GM13976 (cell line): ENCODE measurements around the gene ACTL10.

Experiments
- DNase-seq: peaks from one replicate; pipeline ENCODE4 v3.0.0; 2012; ENCODE audit warnings: low spot score
- in situ Hi-C: fragments of 300-500 bp; cut with MboI; formaldehyde crosslinking; loops from one replicate; pipeline ENCODE4 v1.12.0; 2022; ENCODE audit warnings: low sequenced_read_pairs, mixed read lengths, inconsistent platforms; ENCODE audit not compliant: unreplicated experiment
- TF ChIP-seq, protein P1 (sequence below): IDR thresholded peaks from 2 replicates; pipeline ENCODE4 v1.5.1; 2012; ENCODE audit warnings: borderline replicate concordance, mild to moderate bottlenecking; ENCODE audit not compliant: insufficient read depth; ENCODE audit errors: extremely low read depth, missing control alignments, control extremely low read depth

The ACTL10 gene

GRCh38 chr20:33676652-33677645, 10.2 kb downstream of the ACTL10 start:
- in situ Hi-C loops = no loop called here
- DNase-seq = no peak
- TF ChIP-seq, protein P1, sequence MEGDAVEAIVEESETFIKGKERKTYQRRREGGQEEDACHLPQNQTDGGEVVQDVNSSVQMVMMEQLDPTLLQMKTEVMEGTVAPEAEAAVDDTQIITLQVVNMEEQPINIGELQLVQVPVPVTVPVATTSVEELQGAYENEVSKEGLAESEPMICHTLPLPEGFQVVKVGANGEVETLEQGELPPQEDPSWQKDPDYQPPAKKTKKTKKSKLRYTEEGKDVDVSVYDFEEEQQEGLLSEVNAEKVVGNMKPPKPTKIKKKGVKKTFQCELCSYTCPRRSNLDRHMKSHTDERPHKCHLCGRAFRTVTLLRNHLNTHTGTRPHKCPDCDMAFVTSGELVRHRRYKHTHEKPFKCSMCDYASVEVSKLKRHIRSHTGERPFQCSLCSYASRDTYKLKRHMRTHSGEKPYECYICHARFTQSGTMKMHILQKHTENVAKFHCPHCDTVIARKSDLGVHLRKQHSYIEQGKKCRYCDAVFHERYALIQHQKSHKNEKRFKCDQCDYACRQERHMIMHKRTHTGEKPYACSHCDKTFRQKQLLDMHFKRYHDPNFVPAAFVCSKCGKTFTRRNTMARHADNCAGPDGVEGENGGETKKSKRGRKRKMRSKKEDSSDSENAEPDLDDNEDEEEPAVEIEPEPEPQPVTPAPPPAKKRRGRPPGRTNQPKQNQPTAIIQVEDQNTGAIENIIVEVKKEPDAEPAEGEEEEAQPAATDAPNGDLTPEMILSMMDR = no peak

- in situ Hi-C loops = no loop called here
- DNase-seq = no peak
- TF ChIP-seq, protein P1 = no peak
Observed at GRCh38 chr20:33677991-33678702, 11.4 kb downstream of the ACTL10 start.

DNA sequence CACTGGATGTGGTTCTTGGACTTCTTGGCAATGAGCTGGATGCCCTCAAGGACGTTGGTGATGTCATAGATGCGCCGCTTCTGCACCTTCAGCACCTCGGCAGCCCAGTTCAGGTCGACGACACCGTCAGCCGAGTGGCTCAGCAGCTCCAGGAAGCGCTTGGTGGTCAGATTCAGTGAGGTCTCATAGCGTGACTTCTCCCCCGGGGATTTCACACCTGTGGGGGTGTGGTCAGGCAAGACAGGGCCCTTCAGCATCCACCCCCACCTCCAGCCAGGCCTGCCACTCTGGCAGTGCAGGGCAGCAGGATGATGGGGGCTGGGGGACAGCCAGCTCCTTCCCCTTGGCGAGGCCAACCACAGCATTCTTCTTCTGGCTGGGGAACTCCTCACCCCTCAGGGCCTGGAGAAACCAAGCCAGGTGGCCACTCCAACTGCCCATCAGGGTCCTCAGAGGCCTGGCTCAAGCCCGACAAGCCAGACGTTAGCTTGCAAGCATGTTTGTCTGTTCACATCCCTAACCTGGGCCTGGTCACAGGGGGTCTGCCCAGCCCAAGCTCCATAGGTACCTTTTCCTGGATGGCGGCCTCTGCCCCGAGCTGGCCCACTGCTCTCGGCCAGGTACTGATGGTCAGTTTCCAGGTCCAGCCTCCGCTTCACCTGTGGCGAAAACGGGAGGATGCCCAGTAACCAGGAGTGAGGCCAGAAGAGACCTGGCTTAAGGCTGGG, 13.2 kb downstream of the ACTL10 start:
- TF ChIP-seq, protein P1 = no peak
- peak; percentile 80 for DNase-seq
- in situ Hi-C loops = no loop called here

- DNase-seq = no peak
- TF ChIP-seq, protein P1 = no peak
- in situ Hi-C loops = no loop called here
Observed at GRCh38 chr20:33680686-33681085, 13.9 kb downstream of the ACTL10 start.

DNA sequence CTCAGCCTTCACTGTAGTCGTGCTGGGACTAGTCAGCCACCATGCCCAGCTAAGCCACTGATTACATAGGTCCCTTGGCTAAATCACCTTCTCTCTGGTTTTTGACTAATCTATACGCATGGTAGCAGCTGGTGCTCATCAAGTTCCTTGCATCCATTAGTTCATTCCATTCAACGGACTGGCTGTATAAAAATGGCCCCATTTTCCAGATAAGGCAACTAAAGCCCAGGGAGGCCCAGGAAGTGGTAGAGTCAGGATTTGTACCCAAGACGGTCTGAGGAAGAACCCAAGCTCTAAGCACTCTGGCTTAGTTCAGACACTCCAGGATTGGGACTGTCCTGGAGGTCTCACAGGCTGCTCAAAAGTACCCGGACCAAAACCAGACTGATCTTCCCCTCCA, 14.5 kb downstream of the ACTL10 start:
- TF ChIP-seq, protein P1 = no peak
- in situ Hi-C loops = no loop called here
- DNase-seq = no peak

GRCh38 chr20:33681728-33682353, 15.1 kb downstream of the ACTL10 start:
- TF ChIP-seq, protein P1 = no peak
- in situ Hi-C loops = no loop called here
- no peak for DNase-seq
